ENCODE data around the gene TRIM46.
"Not testable (repeated sequence)": the region's sequence is repeated elsewhere in the genome, so short reads cannot be mapped to it uniquely, and the experiment has no call there.

DNA sequence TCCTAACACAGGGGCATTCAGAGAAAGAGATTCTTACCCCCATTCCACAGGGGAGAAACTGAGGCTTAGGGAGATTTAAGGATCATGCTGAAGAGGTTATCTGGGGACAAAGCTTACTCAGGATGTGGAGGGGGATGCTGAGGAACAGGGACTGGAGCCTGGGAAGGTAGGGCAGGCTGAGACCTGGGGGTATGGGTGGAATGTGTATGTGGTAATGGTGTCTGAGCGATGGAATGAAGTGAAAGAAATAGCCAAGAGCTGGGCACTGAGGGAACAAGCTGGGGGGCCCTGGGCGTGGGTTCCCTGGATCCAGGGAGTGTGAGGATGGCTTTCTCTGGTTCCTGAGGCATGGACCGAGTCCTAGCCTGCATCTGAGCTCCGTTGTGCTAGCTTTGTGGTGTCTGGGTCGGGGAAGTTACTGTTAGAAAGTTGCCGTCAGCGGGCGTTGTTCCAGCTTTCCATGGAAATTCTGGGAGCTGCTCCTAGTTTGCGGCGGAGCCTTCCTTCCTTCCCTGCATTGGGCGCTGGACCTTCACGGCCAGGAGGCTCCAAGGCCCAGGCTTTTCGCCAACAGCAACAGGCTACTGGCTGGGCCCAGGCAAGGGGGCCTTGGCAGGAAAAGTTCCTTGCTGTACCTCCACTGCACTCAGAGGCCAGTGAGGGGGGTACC is 37.9 kb downstream of the TRIM46 start:
- TF ChIP-seq, protein P1, sequence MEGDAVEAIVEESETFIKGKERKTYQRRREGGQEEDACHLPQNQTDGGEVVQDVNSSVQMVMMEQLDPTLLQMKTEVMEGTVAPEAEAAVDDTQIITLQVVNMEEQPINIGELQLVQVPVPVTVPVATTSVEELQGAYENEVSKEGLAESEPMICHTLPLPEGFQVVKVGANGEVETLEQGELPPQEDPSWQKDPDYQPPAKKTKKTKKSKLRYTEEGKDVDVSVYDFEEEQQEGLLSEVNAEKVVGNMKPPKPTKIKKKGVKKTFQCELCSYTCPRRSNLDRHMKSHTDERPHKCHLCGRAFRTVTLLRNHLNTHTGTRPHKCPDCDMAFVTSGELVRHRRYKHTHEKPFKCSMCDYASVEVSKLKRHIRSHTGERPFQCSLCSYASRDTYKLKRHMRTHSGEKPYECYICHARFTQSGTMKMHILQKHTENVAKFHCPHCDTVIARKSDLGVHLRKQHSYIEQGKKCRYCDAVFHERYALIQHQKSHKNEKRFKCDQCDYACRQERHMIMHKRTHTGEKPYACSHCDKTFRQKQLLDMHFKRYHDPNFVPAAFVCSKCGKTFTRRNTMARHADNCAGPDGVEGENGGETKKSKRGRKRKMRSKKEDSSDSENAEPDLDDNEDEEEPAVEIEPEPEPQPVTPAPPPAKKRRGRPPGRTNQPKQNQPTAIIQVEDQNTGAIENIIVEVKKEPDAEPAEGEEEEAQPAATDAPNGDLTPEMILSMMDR (IDR thresholded peaks at IDR 0.05): not testable (repeated sequence)
- not testable (repeated sequence) for TF ChIP-seq POLR2A (IDR thresholded peaks at IDR 0.05)

Measured in sigmoid colon (tissue), 3 donors.